Measurements from ENCODE around the gene OR13D1. TPM values are rescaled to one million over a fixed set of nuclear protein-coding genes. Genes with fewer than 3 reads are reported as not detected.
A peak's percentile ranks its signal among the peaks of the same experiment; 100 is the strongest.

Gene OR13D1
- total RNA-seq, 1 experiment from 2014 or later, result not detected

DNA sequence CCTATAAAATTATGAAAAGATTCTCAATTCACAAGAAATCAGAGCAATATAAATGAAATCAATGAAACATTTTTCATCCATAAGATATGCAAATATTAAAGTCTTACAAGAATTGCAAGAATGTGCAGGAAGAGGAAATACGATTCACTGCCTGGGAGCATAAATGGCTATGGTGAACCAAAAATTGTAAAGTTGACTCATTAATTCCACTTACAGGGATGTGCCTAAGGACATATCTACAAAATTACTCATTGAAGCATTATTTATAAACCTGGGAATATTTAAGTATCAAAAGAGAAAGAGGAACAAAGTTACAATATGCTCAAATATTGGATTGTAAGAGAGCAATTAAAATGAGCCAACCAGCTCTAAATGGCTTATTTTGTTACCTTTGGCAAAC, 46.3 kb downstream of the OR13D1 start (continued):
- TF ChIP-seq, protein P1, sequence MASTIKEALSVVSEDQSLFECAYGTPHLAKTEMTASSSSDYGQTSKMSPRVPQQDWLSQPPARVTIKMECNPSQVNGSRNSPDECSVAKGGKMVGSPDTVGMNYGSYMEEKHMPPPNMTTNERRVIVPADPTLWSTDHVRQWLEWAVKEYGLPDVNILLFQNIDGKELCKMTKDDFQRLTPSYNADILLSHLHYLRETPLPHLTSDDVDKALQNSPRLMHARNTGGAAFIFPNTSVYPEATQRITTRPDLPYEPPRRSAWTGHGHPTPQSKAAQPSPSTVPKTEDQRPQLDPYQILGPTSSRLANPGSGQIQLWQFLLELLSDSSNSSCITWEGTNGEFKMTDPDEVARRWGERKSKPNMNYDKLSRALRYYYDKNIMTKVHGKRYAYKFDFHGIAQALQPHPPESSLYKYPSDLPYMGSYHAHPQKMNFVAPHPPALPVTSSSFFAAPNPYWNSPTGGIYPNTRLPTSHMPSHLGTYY (CRISPR knock-in tag; IDR thresholded peaks at IDR 0.05), result no peak
- TF ChIP-seq ELF4 (CRISPR knock-in tag; IDR thresholded peaks at IDR 0.05; ENCODE audit: low read depth), result no peak
- no peak for TF ChIP-seq CBFB (CRISPR knock-in tag; IDR thresholded peaks at IDR 0.05; ENCODE audit: low read depth)
- no peak for TF ChIP-seq CREM (CRISPR knock-in tag; IDR thresholded peaks at IDR 0.05)
- TF ChIP-seq, protein P2, sequence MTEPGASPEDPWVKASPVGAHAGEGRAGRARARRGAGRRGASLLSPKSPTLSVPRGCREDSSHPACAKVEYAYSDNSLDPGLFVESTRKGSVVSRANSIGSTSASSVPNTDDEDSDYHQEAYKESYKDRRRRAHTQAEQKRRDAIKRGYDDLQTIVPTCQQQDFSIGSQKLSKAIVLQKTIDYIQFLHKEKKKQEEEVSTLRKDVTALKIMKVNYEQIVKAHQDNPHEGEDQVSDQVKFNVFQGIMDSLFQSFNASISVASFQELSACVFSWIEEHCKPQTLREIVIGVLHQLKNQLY (CRISPR knock-in tag; IDR thresholded peaks at IDR 0.05), result no peak
- TF ChIP-seq ZBTB21 (CRISPR knock-in tag; IDR thresholded peaks at IDR 0.05; ENCODE audit: borderline replicate concordance), result no peak
- TF ChIP-seq, protein P3, sequence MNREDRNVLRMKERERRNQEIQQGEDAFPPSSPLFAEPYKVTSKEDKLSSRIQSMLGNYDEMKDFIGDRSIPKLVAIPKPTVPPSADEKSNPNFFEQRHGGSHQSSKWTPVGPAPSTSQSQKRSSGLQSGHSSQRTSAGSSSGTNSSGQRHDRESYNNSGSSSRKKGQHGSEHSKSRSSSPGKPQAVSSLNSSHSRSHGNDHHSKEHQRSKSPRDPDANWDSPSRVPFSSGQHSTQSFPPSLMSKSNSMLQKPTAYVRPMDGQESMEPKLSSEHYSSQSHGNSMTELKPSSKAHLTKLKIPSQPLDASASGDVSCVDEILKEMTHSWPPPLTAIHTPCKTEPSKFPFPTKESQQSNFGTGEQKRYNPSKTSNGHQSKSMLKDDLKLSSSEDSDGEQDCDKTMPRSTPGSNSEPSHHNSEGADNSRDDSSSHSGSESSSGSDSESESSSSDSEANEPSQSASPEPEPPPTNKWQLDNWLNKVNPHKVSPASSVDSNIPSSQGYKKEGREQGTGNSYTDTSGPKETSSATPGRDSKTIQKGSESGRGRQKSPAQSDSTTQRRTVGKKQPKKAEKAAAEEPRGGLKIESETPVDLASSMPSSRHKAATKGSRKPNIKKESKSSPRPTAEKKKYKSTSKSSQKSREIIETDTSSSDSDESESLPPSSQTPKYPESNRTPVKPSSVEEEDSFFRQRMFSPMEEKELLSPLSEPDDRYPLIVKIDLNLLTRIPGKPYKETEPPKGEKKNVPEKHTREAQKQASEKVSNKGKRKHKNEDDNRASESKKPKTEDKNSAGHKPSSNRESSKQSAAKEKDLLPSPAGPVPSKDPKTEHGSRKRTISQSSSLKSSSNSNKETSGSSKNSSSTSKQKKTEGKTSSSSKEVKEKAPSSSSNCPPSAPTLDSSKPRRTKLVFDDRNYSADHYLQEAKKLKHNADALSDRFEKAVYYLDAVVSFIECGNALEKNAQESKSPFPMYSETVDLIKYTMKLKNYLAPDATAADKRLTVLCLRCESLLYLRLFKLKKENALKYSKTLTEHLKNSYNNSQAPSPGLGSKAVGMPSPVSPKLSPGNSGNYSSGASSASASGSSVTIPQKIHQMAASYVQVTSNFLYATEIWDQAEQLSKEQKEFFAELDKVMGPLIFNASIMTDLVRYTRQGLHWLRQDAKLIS (CRISPR knock-in tag; IDR thresholded peaks at IDR 0.05; ENCODE audit: borderline replicate concordance), result no peak
- TF ChIP-seq, protein P4, sequence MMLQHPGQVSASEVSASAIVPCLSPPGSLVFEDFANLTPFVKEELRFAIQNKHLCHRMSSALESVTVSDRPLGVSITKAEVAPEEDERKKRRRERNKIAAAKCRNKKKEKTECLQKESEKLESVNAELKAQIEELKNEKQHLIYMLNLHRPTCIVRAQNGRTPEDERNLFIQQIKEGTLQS (CRISPR knock-in tag; conservative IDR thresholded peaks at IDR 0.05), result no peak
- no peak for TF ChIP-seq ZNF416 (CRISPR knock-in tag; IDR thresholded peaks at IDR 0.05)
- no peak for TF ChIP-seq FOXP1 (CRISPR knock-in tag; IDR thresholded peaks at IDR 0.05; ENCODE audit: borderline replicate concordance)

DNA sequence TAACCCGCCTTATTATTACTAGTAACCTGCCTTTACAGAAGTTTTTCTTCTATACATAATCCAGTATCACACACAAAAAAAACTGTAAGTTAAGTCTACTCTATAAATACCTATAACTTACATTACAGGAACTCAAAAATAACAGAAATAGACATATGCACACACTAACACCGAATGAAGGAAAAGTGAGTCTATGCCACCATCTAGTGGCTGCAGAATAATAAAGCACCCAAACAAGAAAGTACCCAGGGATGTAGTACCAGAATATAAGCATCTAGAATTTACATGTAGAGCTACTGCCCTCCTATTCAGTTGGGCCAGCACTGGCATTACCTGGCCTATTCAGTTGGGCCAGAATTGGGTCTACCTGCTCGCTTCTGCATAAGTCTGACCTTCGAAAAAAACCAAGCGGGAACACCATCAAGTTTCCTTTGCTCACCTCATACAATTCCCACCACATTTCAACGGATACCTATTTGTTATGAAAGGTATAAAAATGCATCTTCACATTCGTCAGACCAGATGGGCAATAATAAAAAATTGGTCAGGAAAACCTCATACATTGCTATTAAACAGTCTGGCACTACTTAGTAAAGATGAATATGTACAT, 49.2 kb downstream of the OR13D1 start:
- ChIA-PET POLR2A (no interaction called here), CTCF (interaction anchor here (0.5 to 1.5 kb wide), 22 partner anchors 10 to 786 kb away, joined by 3 to 6 read pairs (median 3); partner anchors contain the start of gene NIPSNAP3B)
- no peak for TF ChIP-seq SMAD3 (CRISPR knock-in tag; IDR thresholded peaks at IDR 0.05; ENCODE audit: borderline replicate concordance)
- TF ChIP-seq, protein P5, sequence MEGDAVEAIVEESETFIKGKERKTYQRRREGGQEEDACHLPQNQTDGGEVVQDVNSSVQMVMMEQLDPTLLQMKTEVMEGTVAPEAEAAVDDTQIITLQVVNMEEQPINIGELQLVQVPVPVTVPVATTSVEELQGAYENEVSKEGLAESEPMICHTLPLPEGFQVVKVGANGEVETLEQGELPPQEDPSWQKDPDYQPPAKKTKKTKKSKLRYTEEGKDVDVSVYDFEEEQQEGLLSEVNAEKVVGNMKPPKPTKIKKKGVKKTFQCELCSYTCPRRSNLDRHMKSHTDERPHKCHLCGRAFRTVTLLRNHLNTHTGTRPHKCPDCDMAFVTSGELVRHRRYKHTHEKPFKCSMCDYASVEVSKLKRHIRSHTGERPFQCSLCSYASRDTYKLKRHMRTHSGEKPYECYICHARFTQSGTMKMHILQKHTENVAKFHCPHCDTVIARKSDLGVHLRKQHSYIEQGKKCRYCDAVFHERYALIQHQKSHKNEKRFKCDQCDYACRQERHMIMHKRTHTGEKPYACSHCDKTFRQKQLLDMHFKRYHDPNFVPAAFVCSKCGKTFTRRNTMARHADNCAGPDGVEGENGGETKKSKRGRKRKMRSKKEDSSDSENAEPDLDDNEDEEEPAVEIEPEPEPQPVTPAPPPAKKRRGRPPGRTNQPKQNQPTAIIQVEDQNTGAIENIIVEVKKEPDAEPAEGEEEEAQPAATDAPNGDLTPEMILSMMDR (IDR thresholded peaks at IDR 0.05), result peak; percentile 68
- no peak for TF ChIP-seq GTF2I (CRISPR knock-in tag; conservative IDR thresholded peaks at IDR 0.05)
- TF ChIP-seq, protein P6, sequence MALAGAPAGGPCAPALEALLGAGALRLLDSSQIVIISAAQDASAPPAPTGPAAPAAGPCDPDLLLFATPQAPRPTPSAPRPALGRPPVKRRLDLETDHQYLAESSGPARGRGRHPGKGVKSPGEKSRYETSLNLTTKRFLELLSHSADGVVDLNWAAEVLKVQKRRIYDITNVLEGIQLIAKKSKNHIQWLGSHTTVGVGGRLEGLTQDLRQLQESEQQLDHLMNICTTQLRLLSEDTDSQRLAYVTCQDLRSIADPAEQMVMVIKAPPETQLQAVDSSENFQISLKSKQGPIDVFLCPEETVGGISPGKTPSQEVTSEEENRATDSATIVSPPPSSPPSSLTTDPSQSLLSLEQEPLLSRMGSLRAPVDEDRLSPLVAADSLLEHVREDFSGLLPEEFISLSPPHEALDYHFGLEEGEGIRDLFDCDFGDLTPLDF (CRISPR knock-in tag; IDR thresholded peaks at IDR 0.05), result no peak
- no peak overlapping the region for H3K4me3 Mint-ChIP-seq
- no peaks in the 10 kb centered on the region for H3K9me3 Mint-ChIP-seq
- H3K27ac Mint-ChIP-seq, result no peak overlapping the region
- H3K36me3 Mint-ChIP-seq, result no peaks in the 10 kb centered on the region
- no peaks in the 10 kb centered on the region for H3K27me3 Mint-ChIP-seq (ENCODE audit: low read depth)
- DNase-seq (ENCODE audit: low spot score) (no peak), ATAC-seq (peak; percentile 38)
- H3K4me1 Mint-ChIP-seq, result peaks cover 19% of the 10 kb centered on the region

Other genes starting within 250 kb of the OR13D1 start
- gene OR13F1, start 190.3 kb upstream of the OR13D1 start, total RNA-seq (2021), result not detected in 3 replicates
- 0.24 TPM in 1 of 3 replicates, not detected in the others for gene OR13C4, start 167.3 kb upstream of the OR13D1 start, total RNA-seq (2021)
- gene OR13C3, start 157.7 kb upstream of the OR13D1 start, total RNA-seq (2021), result not detected in 3 replicates
- gene OR13C8, start 125.3 kb upstream of the OR13D1 start, total RNA-seq (2021), result not detected in 3 replicates
- gene OR13C5, start 95.1 kb upstream of the OR13D1 start, total RNA-seq (2021), result not detected in 3 replicates
- not detected in 3 replicates for gene OR13C2, start 88.9 kb upstream of the OR13D1 start, total RNA-seq (2021)
- gene OR13C9, start 76.3 kb upstream of the OR13D1 start, total RNA-seq (2021), result not detected in 3 replicates
- gene NIPSNAP3A, start 53.2 kb downstream of the OR13D1 start, total RNA-seq (2021), result 7.2 to 10.3 TPM (median 10.3 TPM) in 3 replicates
- gene NIPSNAP3B, start 69.6 kb downstream of the OR13D1 start, total RNA-seq (2021), result 0.30 to 0.55 TPM (median 0.31 TPM) in 3 replicates
- gene ABCA1, start 233.6 kb downstream of the OR13D1 start, total RNA-seq (2021), result 4.6 to 7.8 TPM (median 5.8 TPM) in 3 replicates